ENCODE measurements around the gene FOXP4. TPM values are rescaled to one million over a fixed set of nuclear protein-coding genes. Genes with fewer than 3 reads are reported as not detected.

The FOXP4 gene
- total and polyA plus RNA-seq, 2 donors (not counting 1 experiment from before 2014, with no cell fraction given) = 0.81 to 1.8 TPM

- H3K9ac ChIP-seq (ENCODE audit: insufficient read depth, low read length) = no peak overlapping the region
- no peaks in the 10 kb centered on the region for H4K20me1 ChIP-seq (ENCODE audit: control insufficient read depth, extremely low read depth, insufficient read depth, low read length)
- no peaks in the 10 kb centered on the region for H3K4me1 ChIP-seq (ENCODE audit: control insufficient read depth, extremely low read depth, insufficient read depth, low read length)
- no peaks in the 10 kb centered on the region for H3K9me3 ChIP-seq (ENCODE audit: control insufficient read depth, insufficient read depth, low read depth, low read length)
- H3K79me2 ChIP-seq (ENCODE audit: control insufficient read depth, insufficient read depth, low read length) = no peaks in the 10 kb centered on the region
- TF ChIP-seq CTCF (conservative IDR thresholded peaks at IDR 0.05 in 1 of 2, IDR thresholded peaks at IDR 0.05 in 1 of 2; ENCODE audit: low read depth in 1 of 2, low read length in 2 of 2) (no peak), EZH2 (IDR thresholded peaks at IDR 0.05; ENCODE audit: low read length, missing control alignments) (no peak)
- H2AFZ ChIP-seq (ENCODE audit: low read length) = no peak overlapping the region
- H3K27me3 ChIP-seq (ENCODE audit: control insufficient read depth, insufficient read depth, low read length) = no peaks in the 10 kb centered on the region
- no peak overlapping the region for H3K4me2 ChIP-seq (ENCODE audit: extremely low read depth, insufficient read depth, low read length)
- H3K27ac ChIP-seq (ENCODE audit: insufficient read depth, low read length) = no peak overlapping the region
- H3K36me3 ChIP-seq (ENCODE audit: control insufficient read depth, insufficient read depth, low read length) = no peaks in the 10 kb centered on the region
- no peak for DNase-seq (ENCODE audit: low read depth in 2 of 2)
- no peak overlapping the region for H3K4me3 ChIP-seq (replicated peaks in 1 of 4; ENCODE audit: control extremely low read depth in 1 of 4, insufficient read depth in 1 of 4, low read depth in 3 of 4, low read length in 4 of 4)
Measured at GRCh38 chr6:41630069-41630468, 83.9 kb downstream of the FOXP4 start.

GRCh38 chr6:41630946-41631345 lies 84.8 kb downstream of the FOXP4 start:
- TF ChIP-seq EZH2 (IDR thresholded peaks at IDR 0.05; ENCODE audit: low read length, missing control alignments) = no peak
- no peak for TF ChIP-seq CTCF (conservative IDR thresholded peaks at IDR 0.05 in 1 of 2, IDR thresholded peaks at IDR 0.05 in 1 of 2; ENCODE audit: low read depth in 1 of 2, low read length in 2 of 2)
- DNase-seq (ENCODE audit: low read depth in 2 of 2) = no peak
- Histone ChIP-seq H2AFZ (ENCODE audit: low read length) (no peak overlapping the region), H3K4me1 (ENCODE audit: control insufficient read depth, extremely low read depth, insufficient read depth, low read length) (no peaks in the 10 kb centered on the region), H3K27ac (ENCODE audit: insufficient read depth, low read length) (no peak overlapping the region), H3K9me3 (ENCODE audit: control insufficient read depth, insufficient read depth, low read depth, low read length) (no peaks in the 10 kb centered on the region), H3K27me3 (ENCODE audit: control insufficient read depth, insufficient read depth, low read length) (no peaks in the 10 kb centered on the region), H3K9ac (ENCODE audit: insufficient read depth, low read length) (no peak overlapping the region), H3K4me2 (ENCODE audit: extremely low read depth, insufficient read depth, low read length) (no peak overlapping the region), H3K36me3 (ENCODE audit: control insufficient read depth, insufficient read depth, low read length) (no peaks in the 10 kb centered on the region), H4K20me1 (ENCODE audit: control insufficient read depth, extremely low read depth, insufficient read depth, low read length) (no peaks in the 10 kb centered on the region), H3K4me3 (replicated peaks in 1 of 4; ENCODE audit: control extremely low read depth in 1 of 4, insufficient read depth in 1 of 4, low read depth in 3 of 4, low read length in 4 of 4) (no peak overlapping the region), H3K79me2 (ENCODE audit: control insufficient read depth, insufficient read depth, low read length) (no peaks in the 10 kb centered on the region)

GRCh38 chr6:41633056-41633634 lies 87.0 kb downstream of the FOXP4 start:
- H3K27ac ChIP-seq (ENCODE audit: insufficient read depth, low read length) = no peak overlapping the region
- H3K4me3 ChIP-seq (replicated peaks in 1 of 4; ENCODE audit: control extremely low read depth in 1 of 4, insufficient read depth in 1 of 4, low read depth in 3 of 4, low read length in 4 of 4) = no peak overlapping the region
- no peak for DNase-seq (ENCODE audit: low read depth in 2 of 2)
- H3K4me1 ChIP-seq (ENCODE audit: control insufficient read depth, extremely low read depth, insufficient read depth, low read length) = no peaks in the 10 kb centered on the region
- H3K4me2 ChIP-seq (ENCODE audit: extremely low read depth, insufficient read depth, low read length) = no peak overlapping the region
- H3K79me2 ChIP-seq (ENCODE audit: control insufficient read depth, insufficient read depth, low read length) = no peaks in the 10 kb centered on the region
- no peak overlapping the region for H3K9ac ChIP-seq (ENCODE audit: insufficient read depth, low read length)
- H3K9me3 ChIP-seq (ENCODE audit: control insufficient read depth, insufficient read depth, low read depth, low read length) = no peaks in the 10 kb centered on the region
- no peak overlapping the region for H2AFZ ChIP-seq (ENCODE audit: low read length)
- H4K20me1 ChIP-seq (ENCODE audit: control insufficient read depth, extremely low read depth, insufficient read depth, low read length) = no peaks in the 10 kb centered on the region
- TF ChIP-seq EZH2 (IDR thresholded peaks at IDR 0.05; ENCODE audit: low read length, missing control alignments) = no peak
- no peak for TF ChIP-seq CTCF (conservative IDR thresholded peaks at IDR 0.05 in 1 of 2, IDR thresholded peaks at IDR 0.05 in 1 of 2; ENCODE audit: low read depth in 1 of 2, low read length in 2 of 2)
- peaks cover 15% of the 10 kb centered on the region for H3K27me3 ChIP-seq (ENCODE audit: control insufficient read depth, insufficient read depth, low read length)
- no peaks in the 10 kb centered on the region for H3K36me3 ChIP-seq (ENCODE audit: control insufficient read depth, insufficient read depth, low read length)

Data from fibroblast of lung (primary cell).